Neural cell (in vitro differentiated cells): Measurements from ENCODE around the gene ASAH2B. TPM values are rescaled to one million over a fixed set of nuclear protein-coding genes. Genes with fewer than 3 reads are reported as not detected.

ENCODE experiments used
- H2AFZ ChIP-seq: fragments of 200-600, 300-800 bp; sonication (generic), shearing (Covaris generic); 2 replicates; pipeline ENCODE4 v1.6.0; 2014; ENCODE audit warnings: low read depth, mild to moderate bottlenecking, antibody characterized with exemption, low read length, moderate library complexity
- H3F3A ChIP-seq: fragments of 200-600 bp; shearing (Covaris generic); 2 replicates; pipeline ENCODE4 v1.6.1; 2016; ENCODE audit warnings: mild to moderate bottlenecking, moderate library complexity, mixed read lengths, antibody characterized with exemption, low read length; ENCODE audit not compliant: insufficient read depth, poor library complexity, severe bottlenecking
- H3K27ac ChIP-seq: fragments of 200-600, 300-800 bp; sonication (generic), shearing (Covaris generic); 2 replicates; pipeline ENCODE4 v1.5.1; 2014; ENCODE audit warnings: mild to moderate bottlenecking, low read length, moderate library complexity
- H3K27me3 ChIP-seq: fragments of 300-800, 200-600 bp; sonication (generic), shearing (Covaris generic); 2 replicates; pipeline ENCODE4 v1.6.0; 2014; ENCODE audit warnings: mild to moderate bottlenecking, low read depth, low read length, moderate library complexity; ENCODE audit not compliant: insufficient read depth
- H3K36me3 ChIP-seq: fragments of 300-800, 200-600 bp; sonication (generic), shearing (Covaris generic); 2 replicates; pipeline ENCODE4 v1.5.1; 2014; ENCODE audit warnings: mild to moderate bottlenecking, antibody characterized with exemption, low read length, moderate library complexity; ENCODE audit not compliant: insufficient read depth
- H3K4me2 ChIP-seq: fragments of 300-800, 200-600 bp; sonication (generic), shearing (Covaris generic); 2 replicates; pipeline ENCODE4 v1.6.0; 2014; ENCODE audit warnings: mild to moderate bottlenecking, low read length
- H3K4me3 ChIP-seq: fragments of 300-800, 200-600 bp; sonication (generic), shearing (Covaris generic); 2 replicates; pipeline ENCODE4 v1.5.1; 2014; ENCODE audit warnings: mild to moderate bottlenecking, low read length, moderate library complexity
- H3K79me2 ChIP-seq: fragments of 200-600 bp; shearing (Covaris generic); replicated peaks from 2 replicates; pipeline ENCODE4 v1.6.0; 2014; ENCODE audit warnings: mild to moderate bottlenecking, low read length, moderate library complexity; ENCODE audit not compliant: insufficient read depth
- H3K9ac ChIP-seq: fragments of 300-800, 200-600 bp; sonication (generic), shearing (Covaris generic); 2 replicates; pipeline ENCODE4 v1.6.1; 2016; ENCODE audit warnings: mild to moderate bottlenecking, low read length, mixed read lengths
- H3K9me2 ChIP-seq: fragments of 200-600 bp; shearing (Covaris generic); 2 replicates; pipeline ENCODE4 v1.6.1; 2016; ENCODE audit warnings: mild to moderate bottlenecking, low read length, mixed read lengths; ENCODE audit not compliant: insufficient read depth
- H3K9me3 ChIP-seq: fragments of 200-600, 300-800 bp; sonication (generic), shearing (Covaris generic); 2 replicates; pipeline ENCODE4 v1.6.1; 2016; ENCODE audit warnings: mild to moderate bottlenecking, mixed run types, low read length, moderate library complexity, mixed read lengths
- H4K20me1 ChIP-seq: fragments of 200-600 bp; shearing (Covaris generic); 2 replicates; pipeline ENCODE4 v1.6.1; 2016; ENCODE audit warnings: mild to moderate bottlenecking, mixed run types; ENCODE audit not compliant: insufficient read depth
- CTCF ChIP-seq: fragments of 450-650 bp; IDR thresholded peaks from 2 replicates; pipeline ENCODE4 v1.5.1; 2014; ENCODE audit warnings: antibody characterized with exemption, mild to moderate bottlenecking, moderate library complexity; ENCODE audit not compliant: poor library complexity, severe bottlenecking
- EP300 ChIP-seq: fragments of 450-650 bp; conservative IDR thresholded peaks from 2 replicates; pipeline ENCODE4 v1.6.1; 2014; ENCODE audit warnings: antibody characterized with exemption, mild to moderate bottlenecking, moderate library complexity; ENCODE audit not compliant: poor library complexity, severe bottlenecking
- EZH2 ChIP-seq: fragments of 200-600, 300-800 bp; shearing (Covaris generic), sonication (generic); IDR thresholded peaks from 2 replicates; pipeline ENCODE4 v1.6.1; 2014; ENCODE audit warnings: antibody characterized with exemption, low read length, borderline replicate concordance, mild to moderate bottlenecking; ENCODE audit not compliant: insufficient read depth, poor library complexity, severe bottlenecking
- MXI1 ChIP-seq: fragments of 450-650 bp; conservative IDR thresholded peaks from 2 replicates; pipeline ENCODE4 v1.6.1; 2014; ENCODE audit warnings: antibody characterized with exemption, mild to moderate bottlenecking; ENCODE audit not compliant: poor library complexity, severe bottlenecking
- POLR2AphosphoS5 ChIP-seq: IDR thresholded peaks from 2 replicates; pipeline ENCODE4 v1.6.1; 2012
- RAD21 ChIP-seq: fragments of 450-650 bp; conservative IDR thresholded peaks from 2 replicates; pipeline ENCODE4 v1.6.1; 2014; ENCODE audit warnings: antibody characterized with exemption, mild to moderate bottlenecking, moderate library complexity
- REST ChIP-seq: IDR thresholded peaks from 2 replicates; pipeline ENCODE4 v1.6.1; 2012; ENCODE audit warnings: borderline replicate concordance
- SMC3 ChIP-seq: fragments of 450-650 bp; conservative IDR thresholded peaks from 2 replicates; pipeline ENCODE4 v1.6.1; 2014; ENCODE audit warnings: antibody characterized with exemption, mild to moderate bottlenecking, moderate library complexity; ENCODE audit not compliant: poor library complexity
- TAF1 ChIP-seq: IDR thresholded peaks from 2 replicates; pipeline ENCODE4 v1.6.1; 2012; ENCODE audit warnings: low read depth
- polyA plus RNA-seq: library from polyadenylated mRNA; depleted of rRNA; stranded (reverse); fragments of >200 nt; gene quantifications from 2 replicates; pipeline ENCODE4 v1.2.3, GENCODE V29; 2014

The ASAH2B gene
- polyA plus RNA-seq, 1 donor from 2014 or later: 14.9 TPM

- no peaks in the 10 kb centered on the region for H3F3A ChIP-seq
- H3K36me3 ChIP-seq: no peaks in the 10 kb centered on the region
- no peak overlapping the region for H3K4me2 ChIP-seq
- H3K79me2 ChIP-seq: no peaks in the 10 kb centered on the region
- no peaks in the 10 kb centered on the region for H3K9me3 ChIP-seq
- H3K9me2 ChIP-seq: no peaks in the 10 kb centered on the region
- H3K9ac ChIP-seq: no peak overlapping the region
- no peaks in the 10 kb centered on the region for H3K27me3 ChIP-seq
- H4K20me1 ChIP-seq: no peaks in the 10 kb centered on the region
- H3K27ac ChIP-seq: no peak overlapping the region
- H2AFZ ChIP-seq: no peak overlapping the region
- no peak overlapping the region for H3K4me3 ChIP-seq
- TF ChIP-seq SMC3 (no peak), EP300 (no peak), EZH2 (no peak), RAD21 (no peak), TAF1 (no peak), MXI1 (no peak), POLR2AphosphoS5 (no peak), CTCF (no peak), REST (no peak)
Measured at GRCh38 chr10:50807851-50808776, 68.4 kb downstream of the ASAH2B start.

Other genes with a start within 250 kb of the ASAH2B start
- gene SGMS1, start 116.0 kb upstream of the ASAH2B start, polyA plus RNA-seq: 5.7 and 8.0 TPM in 2 replicates
- not detected in 2 replicates for gene A1CF, start 145.7 kb downstream of the ASAH2B start, polyA plus RNA-seq